Hindlimb muscle (tissue), 1 donor: ENCODE measurements around the gene SLC35B2. TPM values are rescaled to one million over a fixed set of nuclear protein-coding genes. Genes with fewer than 3 reads are reported as not detected.
A peak's percentile ranks its signal among the peaks of the same experiment; 100 is the strongest.

ENCODE experiments used
- DNase-seq: peaks from one replicate; pipeline ENCODE4 v3.0.0-alpha.2; 2013
- polyA plus RNA-seq: library from polyadenylated mRNA; unstranded; fragments of 120-200 nt; gene quantifications from one replicate; pipeline ENCODE4 v1.2.1, GENCODE V29; 2013; ENCODE audit not compliant: insufficient read length

The SLC35B2 gene
- polyA plus RNA-seq, 1 donor: 29.5 TPM

GRCh38 chr6:44267252-44267651 is 9.9 kb upstream of the SLC35B2 start:
- DNase-seq: no peak

DNA sequence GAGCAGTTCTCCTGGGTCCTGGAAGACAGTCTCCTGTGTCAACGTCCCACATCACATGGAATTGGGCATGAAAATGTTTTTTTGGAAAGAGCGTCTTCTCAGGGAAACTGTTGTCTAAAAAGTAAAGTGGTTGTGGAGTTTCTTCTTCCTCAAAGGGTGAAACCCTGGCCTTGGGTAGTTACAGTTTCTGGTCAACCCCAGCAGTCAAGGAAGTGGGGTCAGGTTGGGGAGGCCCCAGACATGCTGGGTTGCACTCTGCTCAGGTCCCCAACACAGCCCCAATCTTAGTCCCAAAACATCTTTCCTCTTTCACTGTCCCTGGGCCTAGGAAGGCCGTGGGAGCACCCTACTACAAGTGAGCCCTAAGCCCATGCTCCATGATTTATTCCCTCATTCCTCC is 9.0 kb upstream of the SLC35B2 start:
- no peak for DNase-seq

- no peak for DNase-seq
Measured at GRCh38 chr6:44265722-44266233, 8.4 kb upstream of the SLC35B2 start.

DNA sequence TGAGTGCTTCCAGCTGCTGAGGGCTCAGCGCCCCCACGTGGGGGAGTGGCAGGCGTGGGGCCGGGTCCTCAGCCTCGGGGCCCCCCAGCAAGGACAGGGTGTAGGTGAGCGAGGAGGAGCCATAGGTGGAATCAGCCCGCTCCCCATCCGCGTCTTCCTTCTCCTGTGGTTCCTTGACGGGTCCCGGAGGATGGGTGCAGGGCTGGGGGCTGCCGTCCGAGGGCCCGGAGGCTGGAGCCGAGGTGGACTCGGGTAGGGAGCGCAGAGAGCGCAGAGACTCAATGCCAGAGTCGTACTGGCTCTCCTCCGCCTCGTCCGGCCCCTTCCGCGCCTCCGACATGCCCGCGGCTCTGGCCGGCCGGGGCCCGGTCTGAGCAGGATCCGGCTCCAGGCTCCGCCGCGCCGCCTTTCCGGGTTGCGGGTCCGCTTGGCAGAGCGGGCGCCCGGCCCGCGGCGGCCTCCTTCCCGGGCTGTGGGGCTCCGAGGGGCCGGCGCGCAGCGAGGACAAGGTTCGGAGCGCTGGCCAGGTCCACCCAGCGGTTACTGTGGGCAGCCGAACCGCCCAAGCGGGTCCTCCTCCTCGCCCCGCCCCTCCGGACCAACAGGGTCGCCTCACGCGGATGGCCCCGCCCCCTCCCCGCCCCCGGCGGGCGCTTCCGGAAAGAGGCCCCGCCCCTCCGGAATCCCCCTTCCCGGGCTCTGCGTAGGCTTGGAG is 7.8 kb upstream of the SLC35B2 start, which contains the start of gene NFKBIE:
TSS of gene NFKBIE (minus strand) at position 545 of the 715 bp plus-strand sequence. CDS start at position 340, 205 bp downstream.
- DNase-seq: peak; percentile 93

DNA sequence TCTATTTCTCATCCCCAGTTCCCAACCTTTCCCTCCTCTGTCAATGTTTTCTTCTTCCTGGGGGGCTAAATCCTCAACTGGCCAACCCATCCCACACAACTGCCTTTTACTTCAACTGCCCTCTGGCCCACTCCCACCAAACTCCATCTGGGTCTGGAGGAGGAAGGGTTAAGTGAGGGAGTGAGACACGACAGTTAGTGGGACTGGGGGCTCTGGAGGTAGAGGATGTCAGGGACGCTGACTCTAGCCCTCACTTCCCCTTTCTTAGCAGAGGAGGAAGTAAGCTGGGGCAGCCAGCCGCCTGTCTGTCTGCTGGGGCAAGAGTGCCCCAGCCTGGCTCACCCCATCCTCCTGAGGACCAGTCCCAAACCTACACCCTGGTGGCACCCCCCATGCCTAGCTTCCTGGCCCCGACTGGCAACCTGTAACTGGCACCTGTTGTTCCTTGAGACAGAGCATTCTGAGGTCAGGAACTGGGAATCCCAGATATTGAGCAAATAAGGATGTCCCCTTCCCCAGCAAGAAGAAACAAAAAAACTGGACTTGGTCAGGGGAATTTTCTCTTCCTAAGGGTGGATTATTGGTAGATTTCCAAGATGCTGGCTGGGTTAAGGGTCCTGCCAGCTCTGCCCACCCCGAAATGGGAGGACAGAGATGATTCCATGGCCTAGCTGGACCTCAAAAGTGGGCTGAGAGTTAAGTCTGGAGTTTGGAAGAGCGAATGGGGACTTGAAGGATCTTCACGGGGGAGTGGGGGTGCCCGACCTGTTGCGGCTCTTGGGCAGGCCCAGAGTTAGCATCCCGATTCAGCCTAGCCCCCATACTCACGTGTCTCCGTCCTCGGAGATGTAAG is 7.1 kb upstream of the SLC35B2 start:
- no peak for DNase-seq

DNA sequence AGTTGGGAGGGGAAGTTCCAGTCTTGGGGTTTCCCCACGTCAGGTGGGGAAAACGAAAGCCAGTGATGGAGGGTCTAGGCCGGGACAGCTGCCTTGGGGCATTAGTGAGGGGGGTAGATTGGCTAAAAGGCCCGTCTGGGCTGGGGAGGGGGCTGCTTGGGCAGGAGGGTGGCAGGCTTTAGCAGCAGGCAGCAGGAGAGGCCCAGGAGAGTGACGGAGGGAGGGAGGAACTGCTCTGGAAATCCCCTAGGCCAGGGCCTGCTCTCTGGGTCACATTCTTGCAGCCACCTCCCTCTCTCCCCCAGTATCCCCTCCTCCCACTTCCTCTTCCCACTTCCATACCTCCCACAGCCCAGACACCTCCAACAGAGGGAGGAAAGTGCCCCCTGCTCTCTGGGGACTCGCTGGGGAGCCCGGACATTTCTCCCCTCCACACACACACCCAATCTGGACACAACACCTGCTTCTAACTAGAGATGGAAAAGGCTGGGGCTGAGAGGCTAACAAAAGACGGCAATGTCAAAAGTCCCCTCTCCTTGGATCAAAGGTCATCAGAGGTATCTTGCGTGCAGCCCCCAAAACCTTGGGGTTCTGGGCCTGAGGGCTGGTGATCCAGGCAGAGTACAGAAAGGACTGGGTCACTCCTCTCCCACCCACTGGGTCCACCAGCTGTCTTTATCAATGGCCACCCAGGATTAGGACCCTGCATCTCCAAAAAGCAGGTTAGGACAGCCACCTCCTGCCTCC is 6.2 kb upstream of the SLC35B2 start:
- DNase-seq: no peak

GRCh38 chr6:44262467-44263353 is 5.4 kb upstream of the SLC35B2 start:
- DNase-seq: no peak

GRCh38 chr6:44261581-44261980 is 4.3 kb upstream of the SLC35B2 start:
- no peak for DNase-seq

DNA sequence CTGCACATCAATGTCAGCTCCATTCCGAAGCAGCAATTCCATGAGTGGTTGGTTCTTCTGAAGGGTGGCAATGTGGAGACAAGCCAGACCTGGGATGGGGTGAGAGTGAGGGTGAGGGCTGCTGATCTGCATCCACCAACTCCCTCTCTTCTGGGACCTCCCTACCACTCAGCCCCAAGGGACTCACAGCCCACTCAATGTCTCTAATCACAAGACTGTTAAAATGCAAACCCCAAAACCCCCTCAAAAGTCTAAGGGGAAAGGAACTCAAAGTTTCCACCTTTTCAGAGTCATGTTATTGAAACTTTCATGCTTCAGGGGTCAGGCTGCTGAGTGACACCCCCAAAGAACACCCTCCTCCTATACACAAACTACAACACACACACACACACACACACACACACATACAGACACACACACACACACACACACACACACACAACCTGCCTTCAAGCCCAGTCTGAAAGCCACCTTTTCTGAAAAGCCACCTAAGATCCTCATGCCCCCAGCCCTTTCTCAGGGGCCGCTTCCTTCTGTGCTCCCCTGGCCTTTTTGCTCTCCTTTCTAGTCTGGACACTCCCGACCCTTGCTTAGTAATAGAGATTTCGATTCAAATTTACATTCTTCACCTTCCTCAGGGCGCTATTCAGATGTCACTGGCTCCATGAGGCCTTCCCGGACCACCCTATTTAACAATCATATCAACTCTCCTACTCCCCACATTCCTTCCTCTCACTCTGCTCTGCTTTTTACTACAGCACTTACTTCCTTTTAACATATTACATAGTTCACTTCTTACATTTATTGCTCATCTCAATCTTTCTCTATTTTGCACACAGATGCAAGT is 3.3 kb upstream of the SLC35B2 start:
- DNase-seq: no peak

DNA sequence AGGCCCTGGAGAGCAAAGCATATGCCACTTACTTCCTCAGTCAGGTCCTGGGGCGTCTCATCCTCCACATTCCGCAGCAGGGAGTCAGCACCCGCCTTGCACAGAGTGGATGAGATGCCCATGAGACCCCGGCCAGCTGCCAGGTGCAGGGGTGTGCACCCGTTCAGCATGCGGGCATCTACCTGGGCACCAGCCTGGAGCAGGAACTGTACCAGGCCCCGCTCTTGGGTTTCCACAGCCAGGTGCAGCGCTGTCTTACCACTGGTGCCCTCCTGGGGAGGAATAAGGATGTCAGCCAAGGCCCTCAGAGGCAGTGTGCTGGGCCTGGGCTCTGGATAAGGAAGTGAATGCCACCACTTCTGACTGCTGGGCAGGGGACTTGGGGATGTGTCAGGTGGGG is 2.7 kb upstream of the SLC35B2 start:
- DNase-seq: no peak

- DNase-seq: no peak
Measured at GRCh38 chr6:44258921-44259320, 1.6 kb upstream of the SLC35B2 start.

GRCh38 chr6:44258325-44258863 is 1.1 kb upstream of the SLC35B2 start:
- DNase-seq: no peak

DNA sequence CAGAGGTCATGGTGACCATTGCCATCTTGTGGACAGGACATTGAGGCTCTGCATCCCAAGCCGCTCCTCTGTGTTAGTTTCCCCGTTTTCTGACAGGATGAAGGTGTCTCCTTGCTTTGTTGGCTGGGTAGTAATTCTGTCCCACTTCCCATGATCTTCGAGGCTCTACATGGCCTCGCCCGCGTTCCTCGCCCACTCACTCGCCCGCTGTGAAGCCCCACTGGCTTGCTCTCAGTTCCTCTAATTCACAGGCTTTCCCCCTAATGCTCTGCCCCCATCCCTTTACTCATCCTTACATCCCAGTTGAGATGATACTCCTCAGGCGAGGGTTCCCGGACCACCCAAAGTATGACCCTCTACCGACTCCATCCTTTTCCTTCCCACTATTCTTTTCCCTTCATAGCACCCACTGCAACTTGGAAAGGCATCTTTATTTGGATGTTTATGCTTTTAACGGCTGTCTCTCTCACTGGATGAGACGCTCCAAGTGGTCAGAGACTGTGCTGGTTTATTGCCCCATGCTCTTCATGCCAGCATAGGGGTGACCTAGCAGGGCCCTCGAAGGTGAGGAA is 511 bp upstream of the SLC35B2 start:
- DNase-seq: no peak

DNA sequence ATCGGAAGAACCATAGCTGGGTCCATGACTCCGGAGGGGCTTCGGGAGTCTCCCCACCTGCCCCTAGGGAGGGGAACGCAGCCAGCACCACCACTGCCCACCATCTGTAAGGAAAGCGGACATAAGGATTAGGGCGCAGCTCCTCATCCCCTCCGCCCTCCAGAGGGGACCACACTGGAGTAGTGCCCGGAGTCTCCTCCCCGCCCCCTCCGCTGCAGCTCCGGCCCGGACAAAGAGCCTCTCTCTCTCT is 628 bp downstream of the SLC35B2 start:
- DNase-seq: no peak

DNA sequence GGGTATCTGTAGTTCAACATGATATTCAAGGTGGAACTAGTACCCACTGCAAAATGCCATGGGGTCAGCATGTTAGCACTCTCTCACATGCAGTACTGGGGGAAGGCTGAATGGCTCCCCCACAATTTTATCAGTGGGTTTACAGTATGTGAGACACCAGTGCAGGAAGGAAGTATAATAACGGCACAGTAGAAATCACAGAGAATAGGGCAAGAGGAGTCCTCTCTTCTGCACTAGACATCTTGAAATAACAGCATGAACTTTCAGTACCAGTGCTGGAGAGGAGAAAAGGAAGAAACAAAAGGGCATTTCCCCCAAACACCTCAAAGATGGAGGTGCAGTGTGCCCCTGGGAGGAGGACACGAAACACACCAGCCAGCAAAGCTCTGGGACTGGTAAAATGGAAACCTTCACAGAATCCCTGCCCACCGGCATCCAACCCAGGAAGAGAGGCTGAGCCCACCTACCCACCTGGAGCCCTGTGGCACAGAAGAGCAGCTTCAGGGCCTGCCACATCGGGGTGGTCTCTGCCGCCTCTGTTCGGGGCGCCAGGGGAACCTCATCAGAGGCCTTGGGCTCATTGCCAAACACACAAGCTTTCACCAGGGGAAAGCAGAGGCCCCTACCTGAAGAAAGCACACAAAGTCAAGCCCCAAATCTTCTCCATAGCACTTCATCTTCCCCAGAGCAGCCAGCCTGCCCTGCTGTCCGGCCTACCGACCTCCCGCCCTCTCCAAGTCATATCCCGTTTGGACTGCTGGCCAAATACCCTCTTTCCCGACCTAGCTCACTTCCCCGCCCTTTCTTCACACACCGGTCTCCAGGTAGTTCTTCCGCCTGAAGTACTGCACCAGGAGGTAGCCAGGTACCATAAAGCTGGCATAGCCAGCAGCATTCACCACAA is 1.2 kb downstream of the SLC35B2 start:
- no peak for DNase-seq

GRCh38 chr6:44255105-44255808 is 2.1 kb downstream of the SLC35B2 start:
- DNase-seq: no peak

DNA sequence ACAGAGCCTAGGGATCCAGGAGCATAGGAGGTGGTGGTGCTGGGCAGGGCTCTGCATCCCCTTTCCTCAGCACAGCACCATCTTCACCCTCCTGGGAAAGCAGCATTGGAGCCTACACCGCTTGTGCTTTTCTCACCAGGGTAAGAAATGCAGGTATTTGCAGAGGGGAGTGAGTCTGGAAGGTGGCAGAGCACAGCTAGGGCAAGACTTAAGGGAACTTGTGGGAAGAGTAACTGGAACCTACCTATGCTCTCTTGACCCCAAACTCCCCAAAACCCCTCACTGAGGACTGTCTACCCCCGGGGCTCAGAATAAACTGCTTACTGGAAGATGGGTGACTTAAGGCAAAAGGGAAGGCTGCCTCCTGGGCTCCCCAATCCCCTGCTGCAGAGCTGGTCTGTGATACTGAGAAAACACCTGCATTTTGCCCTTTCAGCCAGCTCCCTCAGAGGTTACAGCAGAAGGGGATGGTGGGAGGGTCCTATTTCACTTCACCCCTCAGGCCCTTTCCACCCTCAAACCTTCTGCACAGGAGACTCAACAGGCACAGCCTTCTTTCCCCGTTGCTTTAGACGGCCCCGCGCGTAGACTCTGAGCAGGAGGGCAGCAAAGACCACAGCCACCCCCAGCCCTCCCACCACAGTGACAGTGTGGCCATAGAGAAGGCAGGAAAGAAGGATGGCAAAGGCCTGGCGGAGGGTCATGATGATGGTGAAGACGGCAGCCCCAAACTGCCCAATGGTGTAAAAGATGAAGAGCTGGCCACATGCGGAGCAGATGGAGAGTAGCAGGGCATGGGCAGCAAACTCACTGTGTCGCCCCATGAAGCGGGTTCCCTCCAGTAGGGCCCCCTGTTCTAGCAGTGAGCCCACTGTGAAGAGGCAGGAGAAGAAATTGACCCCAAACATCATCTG is 2.9 kb downstream of the SLC35B2 start:
- no peak for DNase-seq
